Measurements from ENCODE around the gene PLXNB2.

PLXNB2 gene, protein sequence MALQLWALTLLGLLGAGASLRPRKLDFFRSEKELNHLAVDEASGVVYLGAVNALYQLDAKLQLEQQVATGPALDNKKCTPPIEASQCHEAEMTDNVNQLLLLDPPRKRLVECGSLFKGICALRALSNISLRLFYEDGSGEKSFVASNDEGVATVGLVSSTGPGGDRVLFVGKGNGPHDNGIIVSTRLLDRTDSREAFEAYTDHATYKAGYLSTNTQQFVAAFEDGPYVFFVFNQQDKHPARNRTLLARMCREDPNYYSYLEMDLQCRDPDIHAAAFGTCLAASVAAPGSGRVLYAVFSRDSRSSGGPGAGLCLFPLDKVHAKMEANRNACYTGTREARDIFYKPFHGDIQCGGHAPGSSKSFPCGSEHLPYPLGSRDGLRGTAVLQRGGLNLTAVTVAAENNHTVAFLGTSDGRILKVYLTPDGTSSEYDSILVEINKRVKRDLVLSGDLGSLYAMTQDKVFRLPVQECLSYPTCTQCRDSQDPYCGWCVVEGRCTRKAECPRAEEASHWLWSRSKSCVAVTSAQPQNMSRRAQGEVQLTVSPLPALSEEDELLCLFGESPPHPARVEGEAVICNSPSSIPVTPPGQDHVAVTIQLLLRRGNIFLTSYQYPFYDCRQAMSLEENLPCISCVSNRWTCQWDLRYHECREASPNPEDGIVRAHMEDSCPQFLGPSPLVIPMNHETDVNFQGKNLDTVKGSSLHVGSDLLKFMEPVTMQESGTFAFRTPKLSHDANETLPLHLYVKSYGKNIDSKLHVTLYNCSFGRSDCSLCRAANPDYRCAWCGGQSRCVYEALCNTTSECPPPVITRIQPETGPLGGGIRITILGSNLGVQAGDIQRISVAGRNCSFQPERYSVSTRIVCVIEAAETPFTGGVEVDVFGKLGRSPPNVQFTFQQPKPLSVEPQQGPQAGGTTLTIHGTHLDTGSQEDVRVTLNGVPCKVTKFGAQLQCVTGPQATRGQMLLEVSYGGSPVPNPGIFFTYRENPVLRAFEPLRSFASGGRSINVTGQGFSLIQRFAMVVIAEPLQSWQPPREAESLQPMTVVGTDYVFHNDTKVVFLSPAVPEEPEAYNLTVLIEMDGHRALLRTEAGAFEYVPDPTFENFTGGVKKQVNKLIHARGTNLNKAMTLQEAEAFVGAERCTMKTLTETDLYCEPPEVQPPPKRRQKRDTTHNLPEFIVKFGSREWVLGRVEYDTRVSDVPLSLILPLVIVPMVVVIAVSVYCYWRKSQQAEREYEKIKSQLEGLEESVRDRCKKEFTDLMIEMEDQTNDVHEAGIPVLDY (N-terminal part only)

DNA sequence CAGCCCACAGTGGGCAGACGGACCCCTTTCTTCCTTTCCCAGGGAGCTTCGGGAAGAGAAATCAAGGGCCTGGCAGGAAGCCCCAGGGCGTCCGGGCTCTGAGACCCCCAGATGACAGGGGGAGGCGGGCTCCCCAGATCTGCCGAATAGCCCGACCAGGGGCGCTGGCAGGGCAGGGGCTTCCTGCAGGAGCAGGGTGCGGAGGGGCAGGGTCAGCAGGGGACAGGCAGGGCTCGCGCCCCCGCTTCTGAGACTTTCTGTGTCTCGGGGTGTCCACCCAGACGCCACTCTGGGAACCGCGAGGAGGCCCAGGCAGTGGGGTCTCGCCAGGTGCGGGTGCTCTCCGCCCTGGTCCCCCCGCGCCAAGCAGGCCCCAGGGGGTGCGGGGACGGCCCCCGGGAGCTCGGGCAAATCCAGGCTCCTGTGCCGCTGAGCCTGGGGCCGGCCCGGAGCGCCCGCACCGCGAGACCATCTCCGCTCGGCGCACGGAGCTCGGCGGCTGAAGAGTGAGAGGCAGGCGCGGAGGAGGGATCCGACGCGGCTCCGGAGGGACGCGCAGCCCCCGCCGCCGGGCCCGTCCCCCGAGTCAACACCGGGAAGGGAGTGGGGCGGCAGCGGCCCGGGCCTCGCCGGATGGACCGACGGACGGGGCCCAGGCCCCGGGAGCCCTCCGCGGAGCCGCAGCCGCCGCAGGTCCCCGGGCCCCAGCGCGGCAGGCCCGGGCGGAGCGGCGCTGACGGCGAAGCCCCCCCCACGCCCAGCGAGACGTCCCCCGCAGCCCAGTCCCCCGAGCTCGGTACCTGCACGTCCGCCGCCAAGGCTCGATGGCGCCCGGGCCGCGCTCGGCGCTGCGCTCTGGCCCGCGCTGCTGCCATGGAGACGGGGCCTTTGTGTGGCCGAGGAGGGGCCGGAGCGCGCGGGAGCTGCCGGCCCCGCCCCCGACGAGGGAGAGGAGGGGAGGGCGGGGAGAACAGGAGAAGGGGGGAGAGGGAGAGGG lies at the start of gene PLXNB2:
PLXNB2 (minus strand) TSS at position 894 of the 997 bp plus-strand sequence. CDS start 17,062 bp downstream, outside the sequence.
- peak; percentile 94 for DNase-seq (ENCODE audit: low spot score)
- in situ Hi-C loops (cut with MboI; ENCODE audit: low sequenced_read_pairs, unreplicated experiment), result no loop called here
- TF ChIP-seq, protein P1, sequence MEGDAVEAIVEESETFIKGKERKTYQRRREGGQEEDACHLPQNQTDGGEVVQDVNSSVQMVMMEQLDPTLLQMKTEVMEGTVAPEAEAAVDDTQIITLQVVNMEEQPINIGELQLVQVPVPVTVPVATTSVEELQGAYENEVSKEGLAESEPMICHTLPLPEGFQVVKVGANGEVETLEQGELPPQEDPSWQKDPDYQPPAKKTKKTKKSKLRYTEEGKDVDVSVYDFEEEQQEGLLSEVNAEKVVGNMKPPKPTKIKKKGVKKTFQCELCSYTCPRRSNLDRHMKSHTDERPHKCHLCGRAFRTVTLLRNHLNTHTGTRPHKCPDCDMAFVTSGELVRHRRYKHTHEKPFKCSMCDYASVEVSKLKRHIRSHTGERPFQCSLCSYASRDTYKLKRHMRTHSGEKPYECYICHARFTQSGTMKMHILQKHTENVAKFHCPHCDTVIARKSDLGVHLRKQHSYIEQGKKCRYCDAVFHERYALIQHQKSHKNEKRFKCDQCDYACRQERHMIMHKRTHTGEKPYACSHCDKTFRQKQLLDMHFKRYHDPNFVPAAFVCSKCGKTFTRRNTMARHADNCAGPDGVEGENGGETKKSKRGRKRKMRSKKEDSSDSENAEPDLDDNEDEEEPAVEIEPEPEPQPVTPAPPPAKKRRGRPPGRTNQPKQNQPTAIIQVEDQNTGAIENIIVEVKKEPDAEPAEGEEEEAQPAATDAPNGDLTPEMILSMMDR (IDR thresholded peaks at IDR 0.05; ENCODE audit: borderline replicate concordance, control extremely low read depth, extremely low read depth, insufficient read depth, missing control alignments), result no peak

DNA sequence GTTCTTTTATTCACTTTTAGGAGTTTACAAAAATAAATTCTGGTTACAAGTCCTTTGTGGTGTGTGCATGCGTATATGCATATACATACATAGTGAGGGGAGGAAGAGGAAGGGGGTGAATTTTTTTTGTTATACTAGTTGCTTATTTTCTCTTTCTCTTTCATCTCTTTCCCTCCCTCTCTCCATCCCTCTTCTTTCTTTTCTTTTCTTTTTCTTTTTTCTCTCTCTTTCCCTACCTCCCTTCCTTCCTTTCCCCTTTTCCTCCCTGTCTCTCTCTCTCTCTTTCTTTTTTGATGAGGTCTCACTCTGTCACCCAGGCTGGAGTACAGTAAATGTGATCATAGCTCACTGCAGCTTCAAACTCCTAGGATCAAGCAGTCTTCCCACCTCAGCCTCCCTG lies 49.8 kb upstream of the PLXNB2 start:
- in situ Hi-C loops (cut with MboI; ENCODE audit: low sequenced_read_pairs, unreplicated experiment), result no loop called here
- TF ChIP-seq, protein P1 (IDR thresholded peaks at IDR 0.05; ENCODE audit: borderline replicate concordance, control extremely low read depth, extremely low read depth, insufficient read depth, missing control alignments), result no peak
- no peak for DNase-seq (ENCODE audit: low spot score)

DNA sequence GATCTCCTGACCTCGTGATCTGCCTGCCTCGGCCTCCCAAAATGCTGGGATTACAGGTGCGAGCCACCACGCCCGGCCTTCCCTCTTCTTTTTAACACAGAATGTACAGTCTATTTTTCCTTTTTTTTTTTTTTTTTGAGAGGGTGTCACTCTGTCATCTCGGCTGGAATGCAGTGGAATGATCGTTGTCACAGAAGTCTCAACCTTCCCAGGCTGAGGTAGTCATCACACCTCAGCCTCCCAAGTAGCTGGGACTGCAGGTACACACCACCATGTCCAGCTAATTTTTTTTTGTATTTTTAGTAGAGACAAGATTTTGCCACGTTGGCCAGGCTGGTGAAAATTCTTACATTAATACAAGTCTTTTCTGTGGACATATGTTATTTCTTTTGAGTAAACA lies 48.7 kb upstream of the PLXNB2 start:
- in situ Hi-C loops (cut with MboI; ENCODE audit: low sequenced_read_pairs, unreplicated experiment), result no loop called here
- TF ChIP-seq, protein P1 (IDR thresholded peaks at IDR 0.05; ENCODE audit: borderline replicate concordance, control extremely low read depth, extremely low read depth, insufficient read depth, missing control alignments), result no peak

DNA sequence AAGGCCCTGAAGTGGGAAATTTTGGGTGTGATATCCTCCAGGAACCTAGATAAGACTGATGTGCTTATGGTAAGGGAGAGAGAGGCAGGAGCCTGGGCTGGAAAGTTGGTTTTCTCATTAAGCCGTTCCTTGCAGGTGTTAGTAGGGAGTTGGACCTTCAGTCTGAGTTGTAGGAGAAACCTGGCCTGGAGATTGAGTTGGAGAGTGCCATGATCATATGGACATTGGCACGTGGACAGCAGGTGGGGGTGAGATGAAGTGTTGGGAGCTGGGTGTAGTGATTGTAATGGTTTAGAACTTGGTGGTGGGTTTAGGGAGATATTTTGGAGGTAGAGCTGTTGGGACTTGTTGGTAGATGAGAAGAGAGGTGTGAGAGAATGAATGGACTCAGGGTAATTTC lies 40.6 kb upstream of the PLXNB2 start:
- TF ChIP-seq, protein P1 (IDR thresholded peaks at IDR 0.05; ENCODE audit: borderline replicate concordance, control extremely low read depth, extremely low read depth, insufficient read depth, missing control alignments), result no peak
- in situ Hi-C loops (cut with MboI; ENCODE audit: low sequenced_read_pairs, unreplicated experiment), result no loop called here
- no peak for DNase-seq (ENCODE audit: low spot score)

More for the DNA sequence above, 48.7 kb upstream of the PLXNB2 start:
- DNase-seq (ENCODE audit: low spot score), result no peak

DNA sequence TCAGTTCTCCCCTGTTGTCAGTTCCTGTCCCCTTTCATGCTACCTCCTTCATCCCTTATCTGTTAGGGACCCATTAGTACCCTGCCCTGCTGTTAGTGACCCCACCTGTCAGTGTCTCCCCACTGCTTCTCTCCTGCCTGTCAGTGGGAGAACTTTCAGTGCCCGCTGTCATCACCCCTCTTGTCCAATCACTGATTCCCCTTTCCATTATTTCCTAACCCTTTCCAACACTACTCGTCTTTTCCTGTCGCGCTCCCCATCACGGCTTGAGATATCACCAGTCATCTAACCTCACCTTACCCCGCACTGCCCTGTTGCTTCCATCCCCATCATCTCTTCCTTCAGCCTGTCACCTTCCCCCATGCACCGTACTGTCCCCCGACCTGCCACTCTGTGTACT lies 39.7 kb upstream of the PLXNB2 start:
- in situ Hi-C loops (cut with MboI; ENCODE audit: low sequenced_read_pairs, unreplicated experiment), result no loop called here
- TF ChIP-seq, protein P1 (IDR thresholded peaks at IDR 0.05; ENCODE audit: borderline replicate concordance, control extremely low read depth, extremely low read depth, insufficient read depth, missing control alignments), result no peak

More for the DNA sequence above, 39.7 kb upstream of the PLXNB2 start:
- DNase-seq (ENCODE audit: low spot score), result no peak
